MCF 10A (cell line): Measurements from ENCODE around the gene FAM76B. TPM values are rescaled to one million over a fixed set of nuclear protein-coding genes. Genes with fewer than 3 reads are reported as not detected.
A peak's percentile ranks its signal among the peaks of the same experiment; 100 is the strongest.

ENCODE experiments used
- Bru-seq: library from RNA; stranded (reverse); fragments of 400-500 nt; gene quantifications from one replicate; lab custom pipeline; 2021; lab: Mats Ljungman, UMichigan
- BruChase-seq, 2 experiments: library from RNA; stranded (reverse); fragments of 400-500 nt; gene quantifications; one replicate each; lab custom pipeline; 2021; lab: Mats Ljungman, UMichigan
- BruUV-seq: library from RNA; stranded (reverse); fragments of 400-500 nt; replicated peaks from 2 replicates; lab custom pipeline; 2021; lab: Mats Ljungman, UMichigan
- CTCF ChIA-PET: fragments of 300-600 bp; sonication (Branson Sonifier 250); formaldehyde crosslinking; extraction: SDS; loops from one replicate; lab custom pipeline; 2021; ENCODE audit warnings: antibody characterized with exemption, inconsistent platforms; lab: Yijun Ruan, JAX
- POLR2A ChIA-PET: fragments of 300-600, 350-650 bp; sonication (Branson Sonifier 250); formaldehyde crosslinking; extraction: SDS; loops from one replicate; lab custom pipeline; 2020; ENCODE audit warnings: antibody characterized with exemption, inconsistent platforms; lab: Yijun Ruan, JAX
- DNase-seq: peaks from one replicate; pipeline ENCODE4 v3.0.0-alpha.2; 2018; ENCODE audit not compliant: unreplicated experiment
- H3K27ac Mint-ChIP-seq: one replicate; pipeline ENCODE4 v1.8.0; 2022; ENCODE audit warnings: mild to moderate bottlenecking, low read depth, mixed read lengths; ENCODE audit not compliant: unreplicated experiment
- H3K27me3 Mint-ChIP-seq: one replicate; pipeline ENCODE4 v1.8.0; 2022; ENCODE audit warnings: mixed read lengths; ENCODE audit not compliant: insufficient read depth, unreplicated experiment
- H3K36me3 Mint-ChIP-seq: one replicate; pipeline ENCODE4 v1.8.0; 2022; ENCODE audit warnings: mild to moderate bottlenecking, moderate library complexity, mixed read lengths; ENCODE audit not compliant: insufficient read depth, unreplicated experiment
- H3K4me1 Mint-ChIP-seq: one replicate; pipeline ENCODE4 v1.8.0; 2022; ENCODE audit warnings: mixed read lengths; ENCODE audit not compliant: insufficient read depth, unreplicated experiment
- H3K4me3 Mint-ChIP-seq: one replicate; pipeline ENCODE4 v1.8.0; 2022; ENCODE audit warnings: mild to moderate bottlenecking, moderate library complexity, mixed read lengths; ENCODE audit not compliant: unreplicated experiment
- H3K9me3 Mint-ChIP-seq: one replicate; pipeline ENCODE4 v1.8.0; 2022; ENCODE audit warnings: mixed read lengths; ENCODE audit not compliant: unreplicated experiment
- CTCF ChIP-seq: fragments of 200-600 bp; IDR thresholded peaks from one replicate; pipeline ENCODE4 v1.8.0; 2022; ENCODE audit warnings: antibody characterized with exemption, mild to moderate bottlenecking; ENCODE audit not compliant: unreplicated experiment
- intact Hi-C: fragments of 100-400 bp; cut with micrococcal nuclease; formaldehyde crosslinking; loops from 2 replicates; pipeline ENCODE4 v1.14.1; 2022
- long read RNA-seq: library from polyadenylated mRNA; stranded (forward); transcript quantifications from one replicate; pipeline ENCODE4 v2.0.0, GENCODE V29; 2022
- total RNA-seq: library from RNA; stranded (reverse); gene quantifications from 2 replicates; pipeline ENCODE4 v1.2.3, GENCODE V29; 2022

Gene FAM76B
- total RNA-seq (25.0 and 28.5 TPM in 2 replicates), Bru-seq, nascent RNA (percentile 88 among the genes with signal in this experiment), BruChase-seq, experiment 1, labeled RNA remaining after a 6-hour chase (percentile 89 among the genes with signal in this experiment), BruChase-seq, experiment 2, labeled RNA remaining after a 2-hour chase (percentile 87 among the genes with signal in this experiment)
- long read RNA-seq, transcript FAM76B-201 (10 exons, 3,952 nt), result major isoform, 12 of 39 reads
- long read RNA-seq, transcript FAM76B-204 (10 exons, 2,546 nt), result minor isoform, 5 of 39 reads
- long read RNA-seq, partial matches to known transcripts, result 4 of 39 reads
- long read RNA-seq, other reads (novel, unspliced or antisense), result 14 of 39 reads

DNA sequence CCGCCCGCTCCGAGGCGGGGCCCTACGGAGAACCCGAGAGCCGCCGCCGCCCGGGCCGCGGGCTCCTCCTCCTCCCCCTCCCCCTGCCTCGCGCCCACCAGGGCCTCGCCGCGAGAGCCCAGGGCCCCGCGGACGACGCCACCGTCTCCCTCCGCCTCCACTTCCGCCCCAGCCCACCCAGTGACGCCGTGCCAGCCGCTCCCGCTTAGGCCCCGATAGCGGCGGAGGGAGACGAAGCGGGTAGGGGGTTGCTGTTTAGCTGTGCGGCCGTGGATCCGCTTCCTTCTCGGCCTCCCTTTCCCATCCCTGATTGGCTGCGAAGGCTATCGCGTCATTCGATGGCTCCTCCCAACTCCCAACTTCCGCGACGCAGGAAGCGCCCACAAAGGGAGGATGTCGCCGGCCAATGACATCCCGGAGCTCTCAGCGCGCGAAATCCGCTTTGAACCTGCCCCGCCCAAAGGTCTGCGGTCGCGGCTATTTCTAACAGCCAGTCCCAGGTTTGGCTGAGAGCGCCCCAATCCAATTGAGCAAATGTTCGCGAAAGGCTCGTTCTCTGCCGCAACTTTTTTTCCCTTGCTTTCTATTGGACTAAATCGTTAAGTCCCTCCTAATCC lies at the start of gene FAM76B:
Gene FAM76B (minus strand): TSS at position 277 of the 617 bp plus-strand sequence. CDS start 304 bp downstream, outside the sequence.
- no TSS peak for BruUV-seq
- peaks cover 34% of the 10 kb centered on the region for H3K36me3 Mint-ChIP-seq
- intact Hi-C loops, result loop anchor here (1.0 kb wide), 2 partner anchors 604 to 638 kb away; no protein-coding TSS in a partner anchor
- TF ChIP-seq CTCF, result no peak
- DNase-seq, result peak; percentile 99
- peaks cover 17% of the 10 kb centered on the region for H3K4me1 Mint-ChIP-seq
- H3K9me3 Mint-ChIP-seq, result no peaks in the 10 kb centered on the region
- CTCF ChIA-PET, result interaction anchor here (0.6 to 2.5 kb wide), 7 partner anchors 46 to 720 kb away, joined by 3 to 11 read pairs (median 4); no protein-coding TSS in a partner anchor
- POLR2A ChIA-PET, result interaction anchor here (0.6 to 7.3 kb wide), 47 partner anchors 9 to 1898 kb away, joined by 3 to 49 read pairs (median 4); partner anchors contain the start of genes CCDC82, CWC15, ENDOD1 and JRKL
- H3K27ac Mint-ChIP-seq, result peak within 1 kb of the TSS; percentile 100
- no peaks in the 10 kb centered on the region for H3K27me3 Mint-ChIP-seq
- peak within 1 kb of the TSS; percentile 97 for H3K4me3 Mint-ChIP-seq

GRCh38 chr11:95835768-95836488 lies 46.3 kb upstream of the FAM76B start:
- ChIA-PET CTCF (interaction anchor here (0.5 to 2.7 kb wide), 66 partner anchors 8 to 907 kb away, joined by 3 to 53 read pairs (median 4); partner anchors contain the start of genes CCDC82, CEP57, JRKL and MAML2), POLR2A (interaction anchor here (0.7 to 1.9 kb wide), 10 partner anchors 12 to 558 kb away, joined by 3 to 13 read pairs (median 4); partner anchors contain the start of genes CCDC82, CEP57, JRKL and MAML2)
- TF ChIP-seq CTCF, result peak; percentile 72
- DNase-seq, result peak; percentile 89
- intact Hi-C loops, result loop anchor here (1.0 to 10.0 kb wide), 6 partner anchors 407 to 681 kb away; partner anchors contain the start of genes CCDC82 and MAML2
- H3K4me1 Mint-ChIP-seq, result peaks cover 11% of the 10 kb centered on the region
- H3K9me3 Mint-ChIP-seq, result no peaks in the 10 kb centered on the region
- peaks cover 47% of the 10 kb centered on the region for H3K36me3 Mint-ChIP-seq
- no TSS peak for BruUV-seq
- H3K27me3 Mint-ChIP-seq, result no peaks in the 10 kb centered on the region
- H3K4me3 Mint-ChIP-seq, result no peak overlapping the region
- H3K27ac Mint-ChIP-seq, result peak overlapping the region; percentile 17

DNA sequence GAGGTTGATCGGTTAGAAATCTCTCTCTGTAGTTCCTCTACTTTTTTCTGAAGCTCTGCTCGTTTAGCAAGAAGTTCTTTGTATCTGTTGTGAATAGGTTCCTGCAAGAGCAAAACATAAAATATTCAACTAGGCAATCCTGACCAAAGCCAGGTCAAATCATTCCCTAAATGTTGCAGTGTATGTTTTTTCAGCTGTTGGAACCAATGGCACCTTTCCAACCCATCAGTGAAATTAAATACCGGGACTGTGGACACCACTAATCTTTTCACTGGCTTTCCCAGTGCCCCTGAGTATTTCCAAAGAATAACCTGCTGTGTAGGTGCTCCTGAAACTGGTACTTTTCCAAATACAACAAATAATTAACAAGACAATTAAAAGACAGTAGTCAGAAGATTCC lies 45.8 kb upstream of the FAM76B start:
- Mint-ChIP-seq H3K36me3 (peaks cover 53% of the 10 kb centered on the region), H3K9me3 (no peaks in the 10 kb centered on the region), H3K27ac (no peak overlapping the region), H3K4me3 (no peak overlapping the region), H3K27me3 (no peaks in the 10 kb centered on the region), H3K4me1 (peaks cover 17% of the 10 kb centered on the region)
- intact Hi-C loops, result loop anchor here (10.0 kb wide), 1 partner anchor 681 kb away; no protein-coding TSS in a partner anchor
- POLR2A ChIA-PET, result interaction anchor here (0.7 to 1.9 kb wide), 6 partner anchors 13 to 559 kb away, joined by 3 to 13 read pairs (median 6); partner anchors contain the start of genes CCDC82, CEP57 and MAML2
- DNase-seq, result no peak
- BruUV-seq, result no TSS peak
- no peak for TF ChIP-seq CTCF
- CTCF ChIA-PET, result interaction anchor here (0.5 to 2.7 kb wide), 53 partner anchors 8 to 906 kb away, joined by 3 to 53 read pairs (median 4); partner anchors contain the start of genes CCDC82, CEP57, JRKL and MAML2
